ENCODE data around the gene KRTAP1-5. TPM values are rescaled to one million over a fixed set of nuclear protein-coding genes. Genes with fewer than 3 reads are reported as not detected.

Gene KRTAP1-5
- total and polyA plus RNA-seq, 10 of the 15 experiments (the other 5 are each of a cell fraction or from before 2014, with no cell fraction given), result not detected

DNA sequence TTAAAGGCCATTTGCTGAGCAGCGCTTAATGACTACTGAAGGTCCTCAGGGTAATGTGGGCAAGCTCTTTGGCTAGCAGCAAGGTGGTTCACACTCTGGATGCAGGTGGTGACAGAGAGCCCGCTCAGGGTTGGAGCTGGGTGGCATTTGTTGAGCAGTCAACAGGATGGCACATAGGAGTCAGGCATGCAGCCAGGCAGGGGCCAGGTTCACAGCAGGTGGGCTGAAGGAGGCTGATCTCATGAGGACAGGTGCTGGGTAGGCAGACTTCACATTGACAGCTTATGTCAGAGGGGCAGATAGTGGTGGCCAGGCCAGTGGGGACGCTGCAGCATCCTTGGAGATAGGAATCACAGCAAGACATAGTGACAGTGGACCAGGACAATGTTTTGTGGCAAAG is 22.6 kb downstream of the KRTAP1-5 start:
- Histone ChIP-seq H3K4me1 (ENCODE audit: control insufficient read depth, insufficient read depth, low read length) (no peaks in the 10 kb centered on the region), H3K9me3 (replicated peaks; ENCODE audit: control insufficient read depth, insufficient read depth, low read length) (no peaks in the 10 kb centered on the region), H3K4me2 (ENCODE audit: control insufficient read depth, insufficient read depth) (no peak overlapping the region), H3K9ac (ENCODE audit: control insufficient read depth, insufficient read depth, low read length) (no peak overlapping the region), H3K27ac (ENCODE audit: control insufficient read depth, insufficient read depth) (no peak overlapping the region), H3K36me3 (ENCODE audit: control insufficient read depth in 2 of 2, insufficient read depth in 2 of 2, low read length in 1 of 2) (no peaks in the 10 kb centered on the region), H4K20me1 (ENCODE audit: control insufficient read depth, insufficient read depth) (no peaks in the 10 kb centered on the region), H3K27me3 (replicated peaks in 1 of 2; ENCODE audit: control insufficient read depth in 2 of 2, insufficient read depth in 2 of 2, low read length in 1 of 2) (peaks cover 0 to 3% of the 10 kb centered on the region in 2 experiments; a peak in 3 of 4 replicates), H3K79me2 (ENCODE audit: control insufficient read depth, insufficient read depth, low read length) (no peaks in the 10 kb centered on the region), H3K4me3 (no peak overlapping the region), H2AFZ (ENCODE audit: control insufficient read depth, low read depth, low read length) (no peak overlapping the region)
- ChIA-PET SMC1A (ENCODE audit: uncharacterized antibody, unreplicated experiment) (no interaction called here), POLR2A (interaction anchor here (0.5 kb wide), 1 partner anchor 802 kb away, joined by 3 read pairs; no protein-coding TSS in a partner anchor), RAD21 (ENCODE audit: unreplicated experiment) (no interaction called here), CTCF (interaction anchor here (1.9 kb wide), 1 partner anchor 9 kb away, joined by 4 read pairs; no protein-coding TSS in a partner anchor)
- WGBS (ENCODE audit: insufficient coverage, insufficient replicate concordance, low lambda C conversion rate, missing lambda C conversion rate), result 25% methylated on average over 3 of the region's 3 CpGs
- ATAC-seq (no peak), DNase-seq (ENCODE audit: low read depth, low spot score) (no peak), FAIRE-seq (no peak)
- BruUV-seq (replicated peaks), result no TSS peak
- intact Hi-C loops (cut with micrococcal nuclease; ENCODE audit: unreplicated experiment), result no loop called here
- TF ChIP-seq SIN3A (IDR thresholded peaks at IDR 0.05; ENCODE audit: low read depth, low read length) (no peak), NR2C1 (IDR thresholded peaks at IDR 0.05) (no peak), MTA2 (IDR thresholded peaks at IDR 0.05; ENCODE audit: low read depth) (no peak)
- TF ChIP-seq, protein P1, sequence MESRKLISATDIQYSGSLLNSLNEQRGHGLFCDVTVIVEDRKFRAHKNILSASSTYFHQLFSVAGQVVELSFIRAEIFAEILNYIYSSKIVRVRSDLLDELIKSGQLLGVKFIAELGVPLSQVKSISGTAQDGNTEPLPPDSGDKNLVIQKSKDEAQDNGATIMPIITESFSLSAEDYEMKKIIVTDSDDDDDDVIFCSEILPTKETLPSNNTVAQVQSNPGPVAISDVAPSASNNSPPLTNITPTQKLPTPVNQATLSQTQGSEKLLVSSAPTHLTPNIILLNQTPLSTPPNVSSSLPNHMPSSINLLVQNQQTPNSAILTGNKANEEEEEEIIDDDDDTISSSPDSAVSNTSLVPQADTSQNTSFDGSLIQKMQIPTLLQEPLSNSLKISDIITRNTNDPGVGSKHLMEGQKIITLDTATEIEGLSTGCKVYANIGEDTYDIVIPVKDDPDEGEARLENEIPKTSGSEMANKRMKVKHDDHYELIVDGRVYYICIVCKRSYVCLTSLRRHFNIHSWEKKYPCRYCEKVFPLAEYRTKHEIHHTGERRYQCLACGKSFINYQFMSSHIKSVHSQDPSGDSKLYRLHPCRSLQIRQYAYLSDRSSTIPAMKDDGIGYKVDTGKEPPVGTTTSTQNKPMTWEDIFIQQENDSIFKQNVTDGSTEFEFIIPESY (IDR thresholded peaks at IDR 0.05), result no peak
- TF ChIP-seq, protein P2, sequence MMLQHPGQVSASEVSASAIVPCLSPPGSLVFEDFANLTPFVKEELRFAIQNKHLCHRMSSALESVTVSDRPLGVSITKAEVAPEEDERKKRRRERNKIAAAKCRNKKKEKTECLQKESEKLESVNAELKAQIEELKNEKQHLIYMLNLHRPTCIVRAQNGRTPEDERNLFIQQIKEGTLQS (IDR thresholded peaks at IDR 0.05; ENCODE audit: borderline replicate concordance, extremely low read depth, low read depth, low read length), result no peak
- in situ Hi-C loops (cut with MboI), result no loop called here

Measured in GM12878 (cell line).